GM12874 (cell line): ENCODE measurements around the gene IRAK2.

Source experiments
- TF ChIP-seq, protein P1 (sequence below): IDR thresholded peaks from 2 replicates; pipeline ENCODE4 v1.5.1; 2011; ENCODE audit warnings: low read depth, mild to moderate bottlenecking, control low read depth, low read length, moderate library complexity; ENCODE audit not compliant: insufficient read depth

IRAK2 gene

DNA sequence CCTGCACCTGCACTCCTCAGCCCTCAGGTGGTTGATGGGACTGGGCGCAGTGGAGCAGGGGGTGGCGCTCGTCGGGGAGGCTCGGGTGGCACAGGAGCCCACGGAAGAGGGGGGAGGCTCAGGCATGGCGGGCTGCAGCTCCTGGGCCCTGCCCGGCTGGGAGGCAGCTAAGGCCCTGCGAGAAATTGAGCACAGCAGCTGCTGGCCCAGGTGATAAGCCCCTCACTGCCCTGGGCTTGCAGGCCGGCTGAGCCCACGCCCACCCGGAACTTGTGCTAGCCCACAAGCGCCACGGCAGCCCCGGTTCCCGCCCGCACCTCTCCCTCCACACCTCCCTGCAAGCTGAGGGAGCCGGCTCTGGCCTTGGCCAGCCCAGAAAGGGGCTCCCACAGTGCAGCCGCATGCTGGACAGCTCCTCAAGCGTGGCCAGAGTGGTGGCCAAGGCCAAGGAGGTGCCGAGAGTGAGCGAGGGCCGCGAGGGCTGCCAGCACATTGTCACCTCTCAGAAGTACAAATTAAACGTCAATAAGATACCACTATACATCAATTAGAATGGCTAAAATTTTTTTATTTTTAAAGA is 28.2 kb upstream of the IRAK2 start:
- TF ChIP-seq, protein P1, sequence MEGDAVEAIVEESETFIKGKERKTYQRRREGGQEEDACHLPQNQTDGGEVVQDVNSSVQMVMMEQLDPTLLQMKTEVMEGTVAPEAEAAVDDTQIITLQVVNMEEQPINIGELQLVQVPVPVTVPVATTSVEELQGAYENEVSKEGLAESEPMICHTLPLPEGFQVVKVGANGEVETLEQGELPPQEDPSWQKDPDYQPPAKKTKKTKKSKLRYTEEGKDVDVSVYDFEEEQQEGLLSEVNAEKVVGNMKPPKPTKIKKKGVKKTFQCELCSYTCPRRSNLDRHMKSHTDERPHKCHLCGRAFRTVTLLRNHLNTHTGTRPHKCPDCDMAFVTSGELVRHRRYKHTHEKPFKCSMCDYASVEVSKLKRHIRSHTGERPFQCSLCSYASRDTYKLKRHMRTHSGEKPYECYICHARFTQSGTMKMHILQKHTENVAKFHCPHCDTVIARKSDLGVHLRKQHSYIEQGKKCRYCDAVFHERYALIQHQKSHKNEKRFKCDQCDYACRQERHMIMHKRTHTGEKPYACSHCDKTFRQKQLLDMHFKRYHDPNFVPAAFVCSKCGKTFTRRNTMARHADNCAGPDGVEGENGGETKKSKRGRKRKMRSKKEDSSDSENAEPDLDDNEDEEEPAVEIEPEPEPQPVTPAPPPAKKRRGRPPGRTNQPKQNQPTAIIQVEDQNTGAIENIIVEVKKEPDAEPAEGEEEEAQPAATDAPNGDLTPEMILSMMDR = no peak

- TF ChIP-seq, protein P1 = no peak
Observed at GRCh38 chr3:10137178-10137577, 27.5 kb upstream of the IRAK2 start.

DNA sequence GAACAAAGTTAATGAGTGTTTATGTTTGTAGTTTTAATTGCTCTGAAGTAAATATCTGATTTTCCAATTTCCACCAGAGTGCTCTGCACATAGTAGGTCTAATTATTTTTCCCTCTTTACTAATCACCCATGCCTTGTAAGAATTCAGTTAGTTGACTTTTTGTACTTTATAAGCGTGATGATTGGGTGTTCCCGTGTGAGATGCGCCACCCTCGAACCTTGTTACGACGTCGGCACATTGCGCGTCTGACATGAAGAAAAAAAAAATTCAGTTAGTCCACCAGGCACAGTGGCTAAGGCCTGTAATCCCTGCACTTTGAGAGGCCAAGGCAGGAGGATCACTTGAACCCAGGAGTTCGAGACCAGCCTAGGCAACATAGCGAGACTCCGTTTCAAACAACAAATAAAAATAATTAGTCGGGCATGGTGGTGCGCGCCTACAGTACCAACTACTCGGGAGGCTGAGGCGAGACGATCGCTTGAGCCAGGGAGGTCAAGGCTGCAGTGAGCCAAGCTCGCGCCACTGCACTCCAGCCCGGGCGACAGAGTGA is 23.6 kb upstream of the IRAK2 start:
- TF ChIP-seq, protein P1 = no peak

- TF ChIP-seq, protein P1 = no peak
Observed at GRCh38 chr3:10142707-10143560, 21.8 kb upstream of the IRAK2 start.

DNA sequence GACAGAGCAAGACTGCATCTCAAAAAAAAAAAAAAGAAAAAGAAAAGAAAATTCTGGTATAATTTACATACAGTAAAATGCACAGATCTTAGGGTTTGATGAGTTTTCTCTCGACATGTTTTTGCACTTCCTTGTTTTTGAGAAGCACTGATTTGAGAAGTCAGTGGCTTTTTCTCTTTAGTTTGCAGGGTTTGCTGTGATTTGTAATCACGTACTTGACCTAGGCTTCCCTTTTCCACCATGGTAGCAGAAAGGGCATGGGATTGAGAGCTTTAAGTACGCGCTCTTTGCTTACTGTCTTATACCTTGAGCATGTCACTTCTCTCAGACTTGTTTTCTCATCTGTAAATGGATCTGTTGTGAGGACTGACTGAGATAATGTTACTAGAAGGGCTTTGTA is 19.0 kb upstream of the IRAK2 start:
- TF ChIP-seq, protein P1 = no peak

DNA sequence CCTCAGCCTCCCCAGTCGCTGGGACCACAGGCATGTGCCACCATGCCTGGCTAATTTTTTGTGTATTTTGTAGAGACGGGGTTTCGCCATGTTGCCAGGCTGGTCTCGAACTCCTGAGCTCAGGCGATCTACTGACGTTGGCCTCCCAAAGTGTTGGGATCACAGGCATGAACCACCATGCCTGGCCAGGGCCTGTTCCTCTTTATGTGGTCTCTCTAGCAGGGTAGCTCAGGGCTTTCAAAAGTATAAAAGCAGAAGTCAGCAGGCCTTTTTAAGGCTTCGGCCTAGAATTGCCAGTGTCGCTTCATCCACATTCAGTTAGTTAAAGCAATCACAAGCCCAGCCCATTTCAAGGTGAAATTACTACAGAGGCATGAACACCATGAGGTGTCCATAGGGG is 15.5 kb upstream of the IRAK2 start:
- TF ChIP-seq, protein P1 = no peak

- TF ChIP-seq, protein P1 = no peak
Observed at GRCh38 chr3:10150987-10151386, 13.7 kb upstream of the IRAK2 start.
